ENCODE data around the gene SLC27A2.

The SLC27A2 gene

GRCh38 chr15:50140098-50140497 is 41.9 kb upstream of the SLC27A2 start:
- TF ChIP-seq, protein P1, sequence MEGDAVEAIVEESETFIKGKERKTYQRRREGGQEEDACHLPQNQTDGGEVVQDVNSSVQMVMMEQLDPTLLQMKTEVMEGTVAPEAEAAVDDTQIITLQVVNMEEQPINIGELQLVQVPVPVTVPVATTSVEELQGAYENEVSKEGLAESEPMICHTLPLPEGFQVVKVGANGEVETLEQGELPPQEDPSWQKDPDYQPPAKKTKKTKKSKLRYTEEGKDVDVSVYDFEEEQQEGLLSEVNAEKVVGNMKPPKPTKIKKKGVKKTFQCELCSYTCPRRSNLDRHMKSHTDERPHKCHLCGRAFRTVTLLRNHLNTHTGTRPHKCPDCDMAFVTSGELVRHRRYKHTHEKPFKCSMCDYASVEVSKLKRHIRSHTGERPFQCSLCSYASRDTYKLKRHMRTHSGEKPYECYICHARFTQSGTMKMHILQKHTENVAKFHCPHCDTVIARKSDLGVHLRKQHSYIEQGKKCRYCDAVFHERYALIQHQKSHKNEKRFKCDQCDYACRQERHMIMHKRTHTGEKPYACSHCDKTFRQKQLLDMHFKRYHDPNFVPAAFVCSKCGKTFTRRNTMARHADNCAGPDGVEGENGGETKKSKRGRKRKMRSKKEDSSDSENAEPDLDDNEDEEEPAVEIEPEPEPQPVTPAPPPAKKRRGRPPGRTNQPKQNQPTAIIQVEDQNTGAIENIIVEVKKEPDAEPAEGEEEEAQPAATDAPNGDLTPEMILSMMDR (IDR thresholded peaks at IDR 0.05; ENCODE audit: insufficient read depth, low read depth, low read length, missing control alignments), result no peak
- no peak overlapping the region for H3K4me3 ChIP-seq (ENCODE audit: low read length)
- DNase-seq (ENCODE audit: low read depth), result no peak

GRCh38 chr15:50140983-50141382 is 41.0 kb upstream of the SLC27A2 start:
- DNase-seq (ENCODE audit: low read depth), result no peak
- TF ChIP-seq, protein P1 (IDR thresholded peaks at IDR 0.05; ENCODE audit: insufficient read depth, low read depth, low read length, missing control alignments), result no peak
- H3K4me3 ChIP-seq (ENCODE audit: low read length), result no peak overlapping the region

DNA sequence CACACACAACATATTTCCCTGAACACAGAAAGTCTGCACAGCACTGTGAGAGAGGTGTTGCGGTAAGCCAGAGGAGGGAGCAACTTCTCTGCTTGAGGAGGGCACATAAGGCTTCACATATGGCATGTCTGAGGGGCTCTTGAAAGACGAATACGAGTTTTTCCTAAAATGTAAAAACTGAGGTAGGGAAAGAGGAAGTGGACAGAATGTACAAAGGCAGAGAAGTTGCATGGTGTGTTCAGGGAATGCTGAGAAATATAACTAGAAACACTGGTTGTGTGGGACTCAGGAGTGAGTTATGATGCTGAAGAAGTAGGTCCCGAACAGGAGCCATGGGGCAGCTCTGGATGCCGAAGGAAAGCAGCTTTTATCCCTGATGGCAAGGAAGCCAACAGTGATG is 40.1 kb upstream of the SLC27A2 start:
- DNase-seq (ENCODE audit: low read depth), result no peak
- TF ChIP-seq, protein P1 (IDR thresholded peaks at IDR 0.05; ENCODE audit: insufficient read depth, low read depth, low read length, missing control alignments), result no peak
- H3K4me3 ChIP-seq (ENCODE audit: low read length), result no peak overlapping the region

DNA sequence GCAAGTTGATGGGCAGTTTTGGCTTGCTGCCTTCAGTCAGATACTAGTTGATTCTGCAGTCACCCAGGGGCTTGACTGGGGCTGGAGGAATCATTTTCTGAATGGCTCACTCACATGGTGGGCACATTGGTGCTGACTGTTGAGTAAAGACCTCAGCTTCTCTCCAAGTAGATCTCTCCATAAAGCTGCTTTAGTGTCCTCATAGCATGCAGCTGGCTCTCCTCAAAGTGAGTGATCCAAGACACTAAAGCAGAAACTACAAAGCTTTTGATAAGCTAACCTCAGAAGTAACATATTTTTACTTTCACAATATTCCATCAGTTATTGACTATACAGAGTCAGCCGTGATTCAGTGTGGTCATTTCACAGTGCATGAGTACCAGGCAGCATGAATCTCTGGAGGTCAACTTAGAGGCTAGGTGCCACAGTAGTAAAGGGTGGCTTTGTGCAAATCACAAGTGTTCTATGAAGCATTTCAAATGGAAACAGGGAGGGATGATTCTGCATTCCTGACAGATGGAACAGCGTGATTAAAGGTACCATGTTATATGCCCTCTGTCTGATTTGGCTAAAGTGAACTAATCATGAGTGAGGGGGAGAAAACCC is 38.6 kb upstream of the SLC27A2 start:
- TF ChIP-seq, protein P1 (IDR thresholded peaks at IDR 0.05; ENCODE audit: insufficient read depth, low read depth, low read length, missing control alignments), result no peak
- DNase-seq (ENCODE audit: low read depth), result no peak
- H3K4me3 ChIP-seq (ENCODE audit: low read length), result no peak overlapping the region

- TF ChIP-seq, protein P1 (IDR thresholded peaks at IDR 0.05; ENCODE audit: insufficient read depth, low read depth, low read length, missing control alignments), result no peak
- DNase-seq (ENCODE audit: low read depth), result no peak
Observed at GRCh38 chr15:50144341-50145120, 37.5 kb upstream of the SLC27A2 start.

GRCh38 chr15:50145451-50145872 is 36.5 kb upstream of the SLC27A2 start:
- no peak overlapping the region for H3K4me3 ChIP-seq (ENCODE audit: low read length)
- DNase-seq (ENCODE audit: low read depth), result peak; percentile 81
- TF ChIP-seq, protein P1 (IDR thresholded peaks at IDR 0.05; ENCODE audit: insufficient read depth, low read depth, low read length, missing control alignments), result peak; percentile 45

More at GRCh38 chr15:50144341-50145120, 37.5 kb upstream of the SLC27A2 start:
- H3K4me3 ChIP-seq (ENCODE audit: low read length), result no peak overlapping the region
